ENCODE results near the gene PPP2R5D.
"Not testable (repeated sequence)": the region's sequence is repeated elsewhere in the genome, so short reads cannot be mapped to it uniquely, and the experiment has no call there.

The PPP2R5D gene

GRCh38 chr6:42940493-42941045 is 43.8 kb upstream of the PPP2R5D start:
- TF ChIP-seq, protein P1, sequence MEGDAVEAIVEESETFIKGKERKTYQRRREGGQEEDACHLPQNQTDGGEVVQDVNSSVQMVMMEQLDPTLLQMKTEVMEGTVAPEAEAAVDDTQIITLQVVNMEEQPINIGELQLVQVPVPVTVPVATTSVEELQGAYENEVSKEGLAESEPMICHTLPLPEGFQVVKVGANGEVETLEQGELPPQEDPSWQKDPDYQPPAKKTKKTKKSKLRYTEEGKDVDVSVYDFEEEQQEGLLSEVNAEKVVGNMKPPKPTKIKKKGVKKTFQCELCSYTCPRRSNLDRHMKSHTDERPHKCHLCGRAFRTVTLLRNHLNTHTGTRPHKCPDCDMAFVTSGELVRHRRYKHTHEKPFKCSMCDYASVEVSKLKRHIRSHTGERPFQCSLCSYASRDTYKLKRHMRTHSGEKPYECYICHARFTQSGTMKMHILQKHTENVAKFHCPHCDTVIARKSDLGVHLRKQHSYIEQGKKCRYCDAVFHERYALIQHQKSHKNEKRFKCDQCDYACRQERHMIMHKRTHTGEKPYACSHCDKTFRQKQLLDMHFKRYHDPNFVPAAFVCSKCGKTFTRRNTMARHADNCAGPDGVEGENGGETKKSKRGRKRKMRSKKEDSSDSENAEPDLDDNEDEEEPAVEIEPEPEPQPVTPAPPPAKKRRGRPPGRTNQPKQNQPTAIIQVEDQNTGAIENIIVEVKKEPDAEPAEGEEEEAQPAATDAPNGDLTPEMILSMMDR (conservative IDR thresholded peaks at IDR 0.05), result no peak
- no peak for TF ChIP-seq ZFX (IDR thresholded peaks at IDR 0.05)
- H3K27ac ChIP-seq, result no peak overlapping the region; the same call in 1 of the 2 replicates

GRCh38 chr6:42941356-42941755 is 43.0 kb upstream of the PPP2R5D start:
- not testable (repeated sequence) for H3K27ac ChIP-seq

DNA sequence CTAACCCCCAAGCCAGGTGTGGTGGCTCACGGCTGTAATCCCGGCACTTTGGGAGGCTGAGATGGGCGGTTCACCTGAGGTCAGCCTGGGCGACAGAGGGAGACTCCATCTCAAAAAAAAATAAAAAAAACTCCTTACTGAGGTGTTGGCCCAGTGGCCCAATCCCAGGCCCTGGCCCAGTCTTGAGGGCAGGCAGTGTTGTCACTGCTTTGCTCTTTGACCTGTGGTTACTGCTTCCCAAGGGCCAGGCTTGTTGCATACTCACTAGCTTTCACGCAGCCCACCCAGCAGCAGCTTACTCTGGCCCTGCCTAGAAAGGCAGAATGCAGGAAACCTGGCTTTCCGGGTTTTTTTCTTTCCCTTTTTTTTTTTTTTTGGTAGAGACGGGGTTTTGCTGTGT is 41.9 kb upstream of the PPP2R5D start:
- no peak overlapping the region for H3K27ac ChIP-seq
- TF ChIP-seq ZFX (IDR thresholded peaks at IDR 0.05), result no peak
- TF ChIP-seq, protein P1 (conservative IDR thresholded peaks at IDR 0.05), result no peak

GRCh38 chr6:42947950-42948349 is 36.4 kb upstream of the PPP2R5D start:
- TF ChIP-seq, protein P1 (conservative IDR thresholded peaks at IDR 0.05), result no peak
- no peak for TF ChIP-seq ZFX (IDR thresholded peaks at IDR 0.05)
- no peak overlapping the region for H3K27ac ChIP-seq

DNA sequence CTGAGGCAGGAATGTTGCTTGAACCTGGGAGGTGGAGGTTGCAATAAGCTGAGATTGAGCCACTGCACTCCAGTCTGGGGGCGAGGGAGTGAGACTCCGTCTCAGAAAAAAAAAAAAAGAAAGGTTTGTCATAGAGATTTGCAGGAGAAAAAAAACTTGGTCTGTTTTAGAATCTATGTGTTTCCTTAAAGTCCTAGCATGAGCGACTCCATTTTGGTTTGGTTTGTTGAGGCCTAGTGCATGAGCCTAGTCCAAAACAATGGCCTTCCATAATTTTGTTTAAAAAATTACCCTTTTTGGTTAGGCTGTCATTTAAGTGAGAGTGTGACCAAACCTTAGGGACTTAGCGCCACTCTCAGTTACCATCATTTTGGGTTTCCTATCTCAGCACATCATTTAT is 32.0 kb upstream of the PPP2R5D start:
- TF ChIP-seq ZFX (IDR thresholded peaks at IDR 0.05), result no peak
- TF ChIP-seq, protein P1 (conservative IDR thresholded peaks at IDR 0.05), result no peak
- H3K27ac ChIP-seq, result no peak overlapping the region

GRCh38 chr6:42954405-42954804 is 30.0 kb upstream of the PPP2R5D start:
- peak overlapping the region; percentile 88 for H3K27ac ChIP-seq

- TF ChIP-seq ZFX (IDR thresholded peaks at IDR 0.05), result no peak
- TF ChIP-seq, protein P1 (conservative IDR thresholded peaks at IDR 0.05), result no peak
- H3K27ac ChIP-seq, result no peak overlapping the region
Measured at GRCh38 chr6:42958125-42958524, 26.2 kb upstream of the PPP2R5D start.

DNA sequence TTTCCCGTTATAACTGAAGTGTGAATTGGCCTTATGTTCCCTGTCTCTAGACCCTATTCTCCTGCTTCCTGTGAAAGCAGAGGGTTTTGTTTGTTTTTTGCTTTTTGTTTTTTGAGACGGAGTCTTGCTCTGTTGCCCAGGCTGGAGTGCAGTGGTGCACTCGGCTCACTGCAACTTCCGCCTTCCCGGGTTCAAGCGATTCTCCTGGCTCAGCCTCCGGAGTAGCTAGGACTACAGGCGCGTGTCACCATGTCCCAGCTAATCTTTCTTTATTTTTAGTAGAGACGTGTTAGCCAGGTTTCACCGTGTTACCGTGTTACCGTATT is 24.5 kb upstream of the PPP2R5D start:
- TF ChIP-seq, protein P1 (conservative IDR thresholded peaks at IDR 0.05), result no peak
- TF ChIP-seq ZFX (IDR thresholded peaks at IDR 0.05), result no peak
- H3K27ac ChIP-seq, result peak overlapping the region; percentile 80
